NOMO-1 treated with DMSO at 0.1 percent for 48 hours (cell line): ENCODE data around the gene CDC6.

Experiments
- DNase-seq: peaks from one replicate; lab custom pipeline; 2025; ENCODE audit not compliant: unreplicated experiment; lab: John Stamatoyannopoulos, UW

Gene CDC6, protein sequence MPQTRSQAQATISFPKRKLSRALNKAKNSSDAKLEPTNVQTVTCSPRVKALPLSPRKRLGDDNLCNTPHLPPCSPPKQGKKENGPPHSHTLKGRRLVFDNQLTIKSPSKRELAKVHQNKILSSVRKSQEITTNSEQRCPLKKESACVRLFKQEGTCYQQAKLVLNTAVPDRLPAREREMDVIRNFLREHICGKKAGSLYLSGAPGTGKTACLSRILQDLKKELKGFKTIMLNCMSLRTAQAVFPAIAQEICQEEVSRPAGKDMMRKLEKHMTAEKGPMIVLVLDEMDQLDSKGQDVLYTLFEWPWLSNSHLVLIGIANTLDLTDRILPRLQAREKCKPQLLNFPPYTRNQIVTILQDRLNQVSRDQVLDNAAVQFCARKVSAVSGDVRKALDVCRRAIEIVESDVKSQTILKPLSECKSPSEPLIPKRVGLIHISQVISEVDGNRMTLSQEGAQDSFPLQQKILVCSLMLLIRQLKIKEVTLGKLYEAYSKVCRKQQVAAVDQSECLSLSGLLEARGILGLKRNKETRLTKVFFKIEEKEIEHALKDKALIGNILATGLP

DNA sequence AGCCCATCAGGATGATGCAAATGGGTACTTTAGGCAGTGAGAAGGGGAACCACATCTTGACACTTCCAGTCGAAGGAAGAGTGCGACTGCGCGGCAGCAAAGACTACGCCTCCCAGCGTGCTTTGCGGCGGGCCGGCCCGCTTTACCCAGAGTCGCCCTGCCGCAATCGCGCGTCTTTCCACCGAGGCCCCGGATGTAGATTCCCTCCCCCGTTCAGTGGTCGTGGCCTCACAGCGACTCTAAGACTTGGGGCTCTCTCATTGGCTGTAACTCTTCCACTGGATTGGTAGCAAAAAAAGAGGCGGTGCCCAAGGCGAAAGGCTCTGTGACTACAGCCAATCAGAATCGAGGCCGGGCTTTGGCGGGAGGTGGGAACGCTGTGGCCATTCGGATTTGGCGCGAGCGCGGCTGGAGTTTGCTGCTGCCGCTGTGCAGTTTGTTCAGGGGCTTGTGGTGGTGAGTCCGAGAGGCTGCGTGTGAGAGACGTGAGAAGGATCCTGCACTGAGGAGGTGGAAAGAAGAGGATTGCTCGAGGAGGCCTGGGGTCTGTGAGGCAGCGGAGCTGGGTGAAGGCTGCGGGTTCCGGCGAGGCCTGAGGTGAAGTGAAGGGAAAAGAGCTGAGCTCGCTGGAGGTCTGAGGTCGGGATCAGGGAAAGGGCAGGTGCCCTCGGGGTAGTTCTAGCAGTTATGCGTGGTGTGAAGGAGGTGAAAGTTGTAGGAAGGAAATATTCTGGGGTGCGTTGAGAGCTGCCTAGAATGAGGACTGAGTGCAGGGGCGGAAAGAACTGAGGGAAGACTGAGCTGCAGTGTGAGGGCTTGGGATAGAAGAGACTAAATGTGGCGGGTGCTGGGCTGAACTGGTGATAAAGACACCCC, at the start of gene CDC6:
Gene CDC6, plus strand, starts transcription at position 386 of the 876 bp plus-strand sequence. CDS start 1,542 bp downstream, outside the sequence.
- DNase-seq: peak; percentile 100

DNA sequence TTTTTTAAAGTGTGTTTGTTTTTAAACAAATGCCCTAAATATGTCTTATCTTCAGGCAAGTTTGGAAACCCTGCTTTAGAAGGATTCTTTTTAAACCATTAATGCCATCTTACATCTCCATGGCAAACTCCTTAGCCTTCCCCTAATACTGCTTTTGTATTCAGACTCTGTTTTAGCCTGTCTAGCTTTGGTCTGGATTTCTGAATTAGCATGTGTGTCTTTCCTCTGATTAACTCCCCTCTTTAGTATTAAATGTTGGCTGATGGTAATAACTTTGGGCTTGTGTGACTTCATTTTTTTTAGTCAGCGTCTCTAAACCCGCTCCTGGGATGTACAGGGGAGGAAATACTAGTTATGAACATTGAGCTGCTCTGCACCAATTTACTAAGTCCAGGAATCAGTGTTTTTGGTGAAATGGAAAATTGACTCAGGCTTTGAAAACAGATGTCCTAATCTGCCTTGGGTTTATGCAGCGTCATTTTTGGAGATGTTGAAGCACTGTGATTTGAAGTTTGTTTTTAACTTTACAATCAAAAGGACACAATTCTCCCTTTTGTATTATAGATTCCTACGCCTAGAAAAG, 46.3 kb upstream of the CDC6 start:
- no peak for DNase-seq

DNA sequence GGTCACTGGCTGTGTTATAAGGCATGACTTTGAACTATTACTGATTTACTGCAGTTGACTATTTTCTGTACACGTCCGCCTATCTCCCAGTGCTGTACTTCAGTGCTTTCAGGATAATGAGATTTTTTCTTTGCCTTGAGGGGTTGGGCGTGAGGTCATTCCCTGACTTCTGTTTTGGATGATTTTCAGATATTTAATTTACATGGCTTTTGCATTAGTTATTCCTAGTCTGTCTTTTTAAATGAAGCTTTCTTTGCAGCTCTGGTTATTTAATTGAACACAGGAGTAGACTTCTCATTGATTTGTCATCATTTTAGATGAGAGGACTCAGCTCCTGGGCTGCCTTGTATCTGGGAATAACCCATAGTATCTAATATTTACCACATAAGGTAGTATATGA, 44.9 kb upstream of the CDC6 start:
- no peak for DNase-seq

DNA sequence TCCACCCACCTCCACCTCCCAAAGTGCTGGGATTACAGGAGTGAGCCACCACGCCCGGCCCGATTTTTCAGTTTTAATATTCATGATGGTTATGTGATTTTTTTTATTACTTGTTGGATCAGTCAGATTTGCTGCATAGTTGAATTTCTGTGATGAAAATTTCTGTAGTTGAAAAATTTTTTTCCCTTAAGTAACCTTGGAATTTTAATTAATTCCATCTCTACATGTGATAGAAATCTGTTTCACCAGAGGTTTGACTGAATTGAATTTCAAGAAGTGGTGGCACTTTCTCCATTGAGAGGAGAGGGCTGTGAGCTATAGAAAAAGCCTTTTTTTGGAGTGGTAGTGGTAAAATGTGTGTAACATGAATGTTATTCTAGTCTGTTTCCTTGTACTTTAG, 43.9 kb upstream of the CDC6 start:
- DNase-seq: no peak

DNA sequence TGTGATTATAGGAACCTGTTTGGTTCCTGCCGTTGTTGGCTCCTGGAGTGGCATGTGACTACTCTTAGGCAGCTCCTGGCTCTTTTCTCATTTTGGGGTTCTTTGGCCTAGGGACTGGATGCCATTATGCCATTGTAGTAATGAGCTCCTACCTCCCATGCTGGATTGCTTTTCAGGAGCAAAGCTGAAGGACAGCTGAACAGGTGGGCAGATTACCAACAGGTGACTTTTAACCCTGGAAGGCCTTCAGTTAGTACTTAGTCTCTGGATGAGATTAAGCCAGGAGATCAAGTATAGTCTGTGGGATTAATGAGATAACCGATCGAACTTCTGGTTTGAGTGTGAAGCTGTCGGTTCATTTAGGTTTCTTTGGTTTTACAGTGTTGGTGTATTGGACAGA, 43.4 kb upstream of the CDC6 start:
- DNase-seq: no peak

DNA sequence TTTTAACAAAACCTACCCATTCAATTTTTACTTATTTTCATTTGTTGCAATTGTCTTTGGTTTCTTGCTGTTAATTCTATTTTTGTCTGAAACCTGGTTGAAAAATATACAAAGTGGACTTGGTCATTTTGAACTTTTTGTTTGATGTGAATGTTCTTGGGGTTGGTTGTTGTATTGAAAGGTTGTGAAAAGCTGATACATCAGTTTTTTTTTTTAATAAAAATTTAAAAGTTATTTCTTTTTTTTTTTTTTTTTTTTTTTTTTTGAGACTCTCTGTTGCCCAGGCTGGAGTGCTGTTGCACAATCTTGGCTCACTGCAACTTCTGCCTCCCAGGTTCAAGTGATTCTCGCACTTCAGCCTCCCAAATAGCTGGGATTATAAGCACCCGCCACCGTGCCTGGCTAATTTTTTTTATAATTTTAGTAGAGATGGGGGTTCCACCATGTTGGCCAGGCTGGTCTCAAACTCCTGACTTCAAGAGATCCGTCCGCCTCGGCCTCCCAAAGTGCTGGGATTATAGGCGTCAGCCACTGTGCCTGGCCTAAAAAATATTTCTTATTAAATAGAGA, 39.7 kb upstream of the CDC6 start:
- DNase-seq: no peak

DNA sequence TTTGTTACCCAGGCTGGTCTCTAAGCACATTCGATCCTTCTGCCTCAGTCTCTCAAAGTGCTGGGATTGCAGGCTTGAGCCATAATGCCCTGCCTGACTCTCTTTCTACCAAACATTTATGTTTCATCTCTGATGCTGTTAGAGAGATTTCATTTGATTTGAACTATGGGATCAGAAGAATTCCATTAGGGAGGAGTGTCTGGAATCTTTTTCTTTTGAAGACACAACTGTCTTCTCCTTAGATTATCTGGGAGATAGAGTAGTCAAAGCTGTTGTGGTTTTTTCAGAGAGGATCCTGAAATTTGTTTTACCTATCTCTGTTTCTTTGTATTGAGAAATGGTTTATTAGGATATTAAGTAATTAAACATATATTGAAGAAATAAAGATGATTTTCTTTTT, 39.2 kb upstream of the CDC6 start:
- DNase-seq: no peak

DNA sequence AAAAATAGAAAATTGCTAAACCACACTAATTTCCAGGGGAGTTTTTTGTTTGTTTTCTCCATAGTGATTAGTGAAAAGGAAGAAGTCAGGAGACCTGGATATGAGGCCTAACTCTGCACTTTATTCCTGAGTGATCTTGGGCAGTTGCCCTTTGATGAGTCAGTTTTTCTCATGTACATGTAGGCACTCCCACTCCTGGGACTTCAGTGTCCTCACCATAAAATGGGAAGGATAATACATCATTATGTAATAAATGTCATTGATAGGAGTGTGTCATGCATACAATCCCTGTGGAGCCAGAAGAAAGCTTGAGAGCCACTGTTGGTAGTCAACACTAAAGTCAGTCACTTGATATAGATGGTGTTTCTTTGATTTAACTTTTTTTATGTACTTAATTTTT, 36.1 kb upstream of the CDC6 start:
- no peak for DNase-seq

DNA sequence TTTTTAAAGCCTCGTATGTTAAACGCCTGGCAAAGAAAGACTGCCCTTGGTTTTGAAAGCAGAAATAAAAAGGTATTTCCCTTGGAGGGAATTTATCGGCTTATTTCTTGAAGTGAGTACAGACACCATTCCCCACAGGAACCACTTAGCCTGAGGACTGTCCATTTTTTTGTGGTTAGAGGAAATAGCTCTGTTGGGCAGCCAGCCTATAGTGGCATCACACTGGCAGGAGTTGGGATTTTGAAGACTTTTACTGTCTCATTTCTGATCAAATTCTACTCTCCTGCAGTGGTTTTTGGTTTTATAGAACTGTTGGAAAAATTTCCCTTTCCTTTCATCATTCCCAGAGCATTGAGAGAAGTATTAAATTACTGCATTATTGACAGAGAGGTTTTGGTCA, 34.1 kb upstream of the CDC6 start:
- DNase-seq: no peak

DNA sequence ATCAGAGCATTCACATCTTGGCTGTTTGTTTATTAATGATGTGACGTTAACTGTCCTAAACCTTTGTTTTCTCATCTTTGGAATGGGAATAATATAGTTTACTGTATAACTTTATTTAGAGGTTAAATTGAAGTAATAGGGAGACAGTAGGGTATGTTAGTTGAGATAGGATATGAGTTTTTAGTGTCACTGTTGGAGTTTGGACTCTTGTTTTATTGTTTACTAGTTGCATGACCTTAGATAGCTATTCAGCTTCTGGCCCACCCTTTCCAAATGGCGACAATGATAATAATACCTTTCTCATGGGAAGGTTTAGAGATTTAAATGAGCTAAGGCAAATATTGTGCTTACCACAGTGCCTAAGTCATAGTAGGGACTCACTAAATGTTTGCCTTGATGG, 28.2 kb upstream of the CDC6 start:
- no peak for DNase-seq

DNA sequence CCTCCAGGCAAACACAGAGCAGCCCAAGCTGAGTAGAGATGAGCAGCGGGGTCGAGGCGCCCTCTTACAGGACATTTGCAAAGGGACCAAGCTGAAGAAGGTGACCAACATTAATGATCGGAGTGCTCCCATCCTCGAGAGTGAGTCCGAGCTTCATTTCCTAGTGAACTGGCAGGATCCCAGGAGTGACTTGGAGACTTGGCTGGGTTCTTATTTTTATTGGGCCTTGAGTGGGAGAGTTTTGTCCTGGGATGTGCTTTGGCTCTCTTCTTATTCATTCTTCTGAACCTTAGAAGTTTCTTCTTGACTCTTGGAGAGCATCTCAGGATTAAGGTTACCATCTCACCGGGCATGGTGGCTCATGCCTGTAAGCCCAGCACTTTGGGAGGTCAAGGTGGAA, 27.2 kb upstream of the CDC6 start:
- no peak for DNase-seq

DNA sequence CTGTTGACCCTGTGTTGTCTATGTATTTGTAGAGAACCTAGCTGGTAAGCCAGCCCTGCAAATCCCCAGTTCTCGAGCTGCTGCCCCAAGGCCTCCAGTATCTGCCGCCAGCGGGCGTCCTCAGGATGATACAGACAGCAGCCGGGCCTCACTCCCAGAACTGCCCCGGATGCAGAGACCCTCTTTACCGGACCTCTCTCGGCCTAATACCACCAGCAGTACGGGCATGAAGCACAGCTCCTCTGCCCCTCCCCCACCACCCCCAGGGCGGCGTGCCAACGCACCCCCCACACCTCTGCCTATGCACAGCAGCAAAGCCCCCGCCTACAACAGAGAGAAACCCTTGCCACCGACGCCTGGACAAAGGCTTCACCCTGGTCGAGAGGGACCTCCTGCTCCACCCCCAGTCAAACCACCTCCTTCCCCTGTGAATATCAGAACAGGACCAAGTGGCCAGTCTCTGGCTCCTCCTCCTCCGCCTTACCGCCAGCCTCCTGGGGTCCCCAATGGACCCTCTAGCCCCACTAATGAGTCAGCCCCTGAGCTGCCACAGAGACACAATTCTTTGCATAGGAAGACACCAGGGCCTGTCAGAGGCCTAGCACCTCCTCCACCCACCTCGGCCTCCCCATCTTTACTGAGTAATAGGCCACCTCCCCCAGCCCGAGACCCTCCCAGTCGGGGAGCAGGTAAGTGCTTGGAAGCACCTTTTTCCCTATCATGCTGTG, 23.1 kb upstream of the CDC6 start:
- DNase-seq: no peak

DNA sequence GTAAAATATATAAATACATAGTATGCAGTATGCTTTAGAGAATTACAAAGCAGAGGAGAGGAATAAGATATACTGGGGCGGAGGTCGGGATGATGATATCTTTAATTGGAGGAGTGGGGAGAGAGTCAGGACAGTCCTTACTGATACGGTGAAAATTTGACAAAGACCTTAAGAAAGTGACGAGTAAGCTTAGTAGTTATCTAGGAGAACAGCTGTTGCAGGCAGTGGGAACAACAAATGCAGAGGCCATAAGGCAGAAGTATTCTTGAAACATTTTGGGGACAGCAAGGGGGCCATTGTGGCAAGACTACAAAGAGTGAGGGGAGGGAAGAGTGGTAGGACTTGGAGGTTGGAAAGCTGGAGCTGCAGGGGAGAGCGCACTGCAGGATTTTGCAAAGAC, 22.3 kb upstream of the CDC6 start:
- DNase-seq: no peak

DNA sequence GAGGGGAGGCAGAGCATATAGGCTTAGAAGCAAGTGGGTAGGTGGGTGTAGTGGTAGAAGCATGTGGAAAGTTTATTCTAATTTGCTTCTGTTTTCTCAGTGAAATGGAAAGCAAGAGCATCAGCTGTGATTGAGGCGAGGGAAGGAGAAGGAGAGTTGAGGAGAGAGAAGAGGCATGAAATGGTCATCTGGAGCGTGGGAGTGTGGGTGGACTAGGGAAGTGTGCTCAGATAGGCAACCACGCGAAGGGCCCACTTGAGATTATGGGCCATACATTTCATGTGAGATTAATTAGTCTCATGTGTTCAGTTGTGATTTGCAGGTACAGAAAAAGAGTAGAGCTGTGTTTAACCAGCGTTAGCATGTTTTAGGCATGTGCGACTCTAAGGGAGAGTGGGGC, 20.8 kb upstream of the CDC6 start:
- DNase-seq: no peak

DNA sequence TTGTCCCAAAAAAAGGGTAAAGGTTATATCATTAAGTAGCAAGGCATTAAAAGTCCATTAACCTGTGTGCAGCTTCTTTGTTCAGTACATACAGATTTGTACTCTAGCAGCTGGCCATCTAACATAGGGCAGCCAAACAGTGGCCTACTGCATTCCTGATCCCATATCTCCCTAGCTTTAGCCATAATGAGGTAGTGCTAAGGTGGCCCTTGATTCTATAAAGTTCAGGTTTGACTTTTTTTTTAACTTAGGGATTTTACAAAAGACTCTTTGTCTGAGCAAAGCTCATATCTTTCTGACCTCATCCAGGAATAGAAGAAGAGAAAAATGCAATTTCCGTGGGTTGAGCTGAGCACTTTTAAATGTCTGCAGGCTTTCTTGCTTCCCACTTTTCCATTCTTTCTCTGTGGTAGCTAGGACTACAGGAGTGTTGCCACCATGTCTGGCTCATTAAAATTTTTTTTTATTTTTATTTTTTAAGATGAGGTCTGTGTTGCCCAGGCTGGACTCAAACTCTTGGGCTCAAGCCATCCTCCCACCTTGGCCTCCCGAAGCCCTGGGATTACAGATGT, 19.5 kb upstream of the CDC6 start:
- no peak for DNase-seq

DNA sequence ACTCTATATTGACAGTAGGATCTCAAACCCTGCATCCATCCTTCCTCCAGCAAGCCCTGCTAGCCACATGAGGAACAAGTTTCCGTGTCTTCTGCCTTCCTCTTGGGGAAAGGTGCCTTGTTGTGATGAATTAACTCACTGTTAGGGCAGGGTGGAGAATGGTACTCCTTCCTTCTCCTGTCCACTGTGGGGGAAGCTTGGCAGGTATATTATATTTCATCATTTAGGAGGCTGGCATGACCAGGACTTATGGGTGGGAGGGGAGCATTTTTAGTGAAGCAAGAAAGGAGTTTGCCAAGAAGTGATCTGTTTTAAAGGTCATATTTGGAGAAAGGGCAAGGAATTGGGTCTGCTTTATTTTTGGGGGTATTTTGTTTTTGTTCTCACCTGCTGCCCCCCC, 9.3 kb upstream of the CDC6 start:
- DNase-seq: no peak

DNA sequence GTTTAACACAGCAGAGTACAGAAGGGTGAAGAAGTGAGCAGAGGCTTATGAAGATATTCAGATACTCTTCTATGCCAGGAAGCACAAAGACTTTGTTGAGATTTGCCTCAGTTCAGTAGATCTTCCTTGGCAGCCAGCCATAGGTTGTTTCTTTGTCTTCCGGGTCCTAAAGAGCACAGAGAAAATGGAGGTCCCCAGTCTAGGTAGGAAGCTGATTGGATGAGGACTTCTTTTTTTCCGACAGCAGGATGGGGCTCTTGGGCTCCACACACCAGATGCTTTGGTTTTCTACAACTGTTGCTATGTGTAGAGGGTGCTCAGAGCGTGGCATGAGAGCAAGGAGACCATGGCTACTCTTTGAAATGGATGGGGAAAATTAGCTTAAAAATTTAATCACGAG, 8.3 kb upstream of the CDC6 start:
- DNase-seq: no peak

DNA sequence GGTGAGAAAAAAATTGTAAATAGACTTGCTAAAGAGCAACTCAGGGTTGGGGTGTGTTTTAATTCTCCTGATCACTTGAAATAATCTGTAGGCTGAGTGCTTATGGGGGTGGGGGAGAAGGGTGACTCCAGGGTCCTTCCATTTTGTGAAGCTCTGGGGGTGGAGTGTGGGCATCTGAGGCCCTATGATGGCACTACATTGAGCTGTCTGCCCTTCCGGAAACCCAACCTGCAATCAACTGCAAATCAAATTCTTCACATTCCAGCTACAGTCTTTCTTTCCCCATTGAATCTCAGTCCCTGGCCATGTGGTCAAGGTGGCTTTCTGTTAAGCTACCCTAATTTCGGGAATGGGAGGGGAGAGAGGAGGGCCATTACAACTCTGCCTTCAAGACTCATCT, 6.0 kb upstream of the CDC6 start:
- no peak for DNase-seq

DNA sequence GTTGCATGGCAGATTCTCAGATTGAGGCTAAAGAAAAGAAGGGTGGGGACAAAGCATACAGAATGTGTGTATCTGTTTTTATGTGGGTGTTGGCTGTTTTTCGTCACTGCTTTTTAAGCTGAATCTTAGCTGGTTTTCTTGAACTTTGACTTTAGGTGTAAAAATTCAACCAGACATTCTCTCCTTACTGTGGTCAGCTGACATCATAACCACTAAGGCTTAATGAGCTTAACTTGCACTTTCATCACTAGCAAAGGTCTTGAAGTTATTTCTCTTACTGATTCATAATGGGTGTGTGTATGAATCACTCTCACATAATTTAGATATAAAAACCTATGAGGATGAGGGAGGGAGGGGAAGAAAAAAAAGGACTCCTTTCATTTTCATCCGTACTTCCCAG, 4.0 kb upstream of the CDC6 start:
- DNase-seq: peak; percentile 33

DNA sequence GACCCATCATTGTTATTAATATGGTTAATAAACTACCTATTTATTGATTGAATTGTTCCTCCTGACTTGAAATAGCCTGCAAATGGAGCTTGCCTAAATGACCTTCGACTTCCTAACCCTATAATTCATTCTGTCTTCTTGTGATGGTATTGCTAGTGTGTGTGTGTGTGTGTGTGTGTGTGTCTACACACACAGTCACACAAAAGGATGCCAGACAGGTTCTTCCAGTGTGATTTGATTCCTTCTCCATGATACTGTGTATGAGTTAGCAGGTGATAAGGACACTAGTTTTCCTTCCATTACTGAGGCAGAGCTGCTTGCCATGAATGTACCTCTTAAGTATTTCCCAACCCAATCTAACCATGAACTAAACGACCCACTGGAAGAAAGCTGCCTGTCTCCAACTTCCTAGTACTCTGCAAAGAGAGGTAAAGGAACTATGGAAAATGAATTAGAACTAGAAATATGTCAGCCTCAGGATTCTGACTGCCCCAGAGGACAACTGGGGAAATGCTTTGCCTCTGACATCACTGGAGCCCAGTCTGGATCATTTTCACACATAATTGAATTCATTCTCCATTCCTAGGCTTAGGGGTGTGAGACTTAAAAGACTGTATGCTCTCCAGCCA, 3.5 kb upstream of the CDC6 start:
- no peak for DNase-seq
